Measurements from ENCODE around the gene GNG7. TPM values are rescaled to one million over a fixed set of nuclear protein-coding genes. Genes with fewer than 3 reads are reported as not detected.

Gene GNG7
- total RNA-seq, 1 experiment from 2014 or later: 1.1 TPM

DNA sequence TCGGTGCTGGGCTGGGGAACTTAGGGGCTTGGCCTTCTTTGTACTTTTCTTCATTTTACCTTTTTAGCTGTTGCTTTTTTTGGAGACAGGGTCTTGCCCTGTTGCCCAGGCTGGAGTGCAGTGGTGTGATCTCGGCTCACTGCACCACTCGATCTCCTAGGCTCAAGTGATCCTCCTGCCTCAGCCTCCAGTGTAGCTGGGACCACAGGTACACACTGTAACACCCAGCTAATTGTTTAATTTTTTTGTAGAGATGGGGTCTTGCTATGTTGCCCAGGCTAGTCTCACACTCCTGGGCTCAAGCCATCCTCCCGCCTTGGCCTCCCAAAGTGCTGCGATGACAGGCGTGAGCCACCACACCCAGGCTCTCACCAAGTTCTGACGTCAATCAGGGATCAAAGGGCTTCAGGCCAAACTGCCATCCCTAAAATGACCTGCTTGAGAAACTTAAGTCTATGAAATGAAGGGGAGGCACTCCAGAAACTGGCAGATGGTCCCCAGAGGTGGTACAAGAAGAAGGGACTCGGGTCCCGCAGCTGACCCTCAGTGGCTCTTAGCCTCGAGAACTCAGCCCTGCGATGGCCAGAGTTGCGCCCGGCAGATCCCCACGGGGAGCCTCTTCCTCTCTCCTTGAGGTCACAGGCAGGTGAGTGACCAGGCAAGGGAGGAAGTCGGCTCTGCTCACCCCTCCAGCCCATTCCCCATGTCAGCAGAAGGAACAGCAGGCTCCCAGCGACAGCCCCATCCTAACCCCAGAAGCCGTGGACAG lies 61.7 kb downstream of the GNG7 start:
- POLR2A ChIA-PET (ENCODE audit: unreplicated experiment): no interaction called here
- intact Hi-C loops (cut with micrococcal nuclease): no loop called here

DNA sequence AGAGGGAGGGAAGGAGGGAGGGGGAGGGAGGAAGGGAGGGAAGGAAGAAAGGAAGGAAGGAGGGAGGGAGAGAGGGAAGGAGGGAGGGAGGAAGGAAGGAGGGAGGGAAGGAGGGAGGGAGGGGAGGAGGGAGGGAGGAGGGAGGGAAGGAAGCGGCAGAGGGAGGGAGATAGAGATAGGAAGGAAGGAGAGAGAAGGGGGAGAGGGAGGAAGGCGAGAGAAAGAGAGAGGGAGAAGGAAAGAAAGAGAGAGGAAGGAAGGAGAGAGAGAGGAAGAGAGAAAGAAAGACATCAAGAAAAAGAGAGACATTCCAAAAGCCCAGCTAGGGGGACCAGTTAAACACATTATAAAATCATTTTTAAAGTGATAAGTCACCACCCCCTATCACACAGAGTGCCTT lies 62.5 kb downstream of the GNG7 start:
- Histone ChIP-seq H3K9me2 (replicated peaks; ENCODE audit: low read length) (no peaks in the 10 kb centered on the region), H3K9ac (ENCODE audit: low read length) (no peak overlapping the region), H3K27ac (ENCODE audit: low read length) (no peak overlapping the region), H3K36me3 (ENCODE audit: low read depth, low read length) (no peaks in the 10 kb centered on the region), H2AFZ (ENCODE audit: low read length) (no peak overlapping the region), H3K27me3 (ENCODE audit: low read length) (no peaks in the 10 kb centered on the region), H3K79me2 (ENCODE audit: low read length) (no peaks in the 10 kb centered on the region), H3K4me2 (ENCODE audit: low read length) (no peak overlapping the region), H3K4me1 (ENCODE audit: insufficient read depth, low read length) (peaks cover 5% of the 10 kb centered on the region; the same call in 1 of the 2 replicates), H3F3A (ENCODE audit: low read length, unreplicated experiment) (no peaks in the 10 kb centered on the region), H4K20me1 (ENCODE audit: low read length) (no peaks in the 10 kb centered on the region), H3K4me3 (ENCODE audit: low read length) (no peak overlapping the region), H3K9me3 (ENCODE audit: low read length) (no peaks in the 10 kb centered on the region)
- TF ChIP-seq CTCF (conservative IDR thresholded peaks at IDR 0.05; ENCODE audit: low read depth, low read length): no peak
- no peak for TF ChIP-seq EZH2phosphoT487 (IDR thresholded peaks at IDR 0.05; ENCODE audit: borderline replicate concordance, low read length)
- TF ChIP-seq EZH2 (IDR thresholded peaks at IDR 0.05; ENCODE audit: low read length, unreplicated experiment): no peak
- ChIA-PET CTCF (no interaction called here), POLR2A (ENCODE audit: unreplicated experiment) (no interaction called here)
- intact Hi-C loops (cut with micrococcal nuclease): no loop called here
- DNase-seq (no peak), ATAC-seq (no peak)
- BruUV-seq (replicated peaks): no TSS peak

More for the DNA sequence above, 61.7 kb downstream of the GNG7 start:
- Histone ChIP-seq H3F3A (ENCODE audit: low read length, unreplicated experiment) (no peaks in the 10 kb centered on the region), H3K4me2 (ENCODE audit: low read length) (no peak overlapping the region), H3K27me3 (ENCODE audit: low read length) (no peaks in the 10 kb centered on the region), H3K9ac (ENCODE audit: low read length) (no peak overlapping the region), H3K4me1 (ENCODE audit: insufficient read depth, low read length) (peaks cover 5% of the 10 kb centered on the region; the same call in 1 of the 2 replicates), H3K9me2 (replicated peaks; ENCODE audit: low read length) (no peaks in the 10 kb centered on the region), H4K20me1 (ENCODE audit: low read length) (no peaks in the 10 kb centered on the region), H3K79me2 (ENCODE audit: low read length) (no peaks in the 10 kb centered on the region), H2AFZ (ENCODE audit: low read length) (no peak overlapping the region), H3K27ac (ENCODE audit: low read length) (no peak overlapping the region), H3K36me3 (ENCODE audit: low read depth, low read length) (no peaks in the 10 kb centered on the region), H3K9me3 (ENCODE audit: low read length) (no peaks in the 10 kb centered on the region), H3K4me3 (ENCODE audit: low read length) (no peak overlapping the region)
- ATAC-seq (no peak), DNase-seq (no peak)
- CTCF ChIA-PET: no interaction called here
- TF ChIP-seq EZH2phosphoT487 (IDR thresholded peaks at IDR 0.05; ENCODE audit: borderline replicate concordance, low read length) (no peak), CTCF (conservative IDR thresholded peaks at IDR 0.05; ENCODE audit: low read depth, low read length) (no peak), EZH2 (IDR thresholded peaks at IDR 0.05; ENCODE audit: low read length, unreplicated experiment) (no peak)
- BruUV-seq (replicated peaks): no TSS peak

DNA sequence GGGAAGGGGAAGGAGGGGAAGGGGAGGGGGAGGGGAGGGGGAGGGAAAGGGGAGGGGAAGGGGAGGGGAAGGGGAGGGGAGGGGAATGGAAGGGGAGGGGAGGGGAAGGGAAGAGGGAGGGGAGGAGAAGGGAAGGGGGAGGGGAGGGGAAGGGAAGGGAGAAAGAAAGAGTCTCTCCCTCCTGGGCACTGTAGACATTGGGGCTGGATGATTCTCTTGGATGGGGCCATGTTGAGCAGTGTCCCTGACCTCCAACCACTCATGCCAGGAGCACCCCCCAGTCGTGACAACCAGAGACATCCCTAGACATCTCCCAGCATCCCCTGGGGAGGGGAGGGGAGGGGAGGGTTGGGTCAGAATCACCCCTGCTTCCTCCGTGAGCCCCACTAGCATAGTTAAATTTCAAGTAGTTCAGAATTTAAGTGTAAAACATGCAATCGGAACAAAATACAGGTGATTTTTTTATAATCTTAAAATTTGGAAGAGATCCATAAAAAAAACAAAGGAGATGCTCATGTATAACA lies 64.0 kb downstream of the GNG7 start:
- Histone ChIP-seq H3K9me2 (replicated peaks; ENCODE audit: low read length) (no peaks in the 10 kb centered on the region), H3K4me2 (ENCODE audit: low read length) (peak overlapping the region; percentile 74; the same call in 1 of the 2 replicates), H3F3A (ENCODE audit: low read length, unreplicated experiment) (no peaks in the 10 kb centered on the region), H3K27me3 (ENCODE audit: low read length) (no peaks in the 10 kb centered on the region), H2AFZ (ENCODE audit: low read length) (no peak overlapping the region), H4K20me1 (ENCODE audit: low read length) (no peaks in the 10 kb centered on the region), H3K36me3 (ENCODE audit: low read depth, low read length) (no peaks in the 10 kb centered on the region), H3K4me3 (ENCODE audit: low read length) (no peak overlapping the region), H3K79me2 (ENCODE audit: low read length) (no peaks in the 10 kb centered on the region), H3K9me3 (ENCODE audit: low read length) (no peaks in the 10 kb centered on the region), H3K27ac (ENCODE audit: low read length) (no peak overlapping the region), H3K9ac (ENCODE audit: low read length) (no peak overlapping the region), H3K4me1 (ENCODE audit: insufficient read depth, low read length) (peaks cover 8% of the 10 kb centered on the region)
- DNase-seq (no peak), ATAC-seq (no peak)
- intact Hi-C loops (cut with micrococcal nuclease): no loop called here
- BruUV-seq (replicated peaks): no TSS peak
- ChIA-PET POLR2A (ENCODE audit: unreplicated experiment) (no interaction called here), CTCF (no interaction called here)
- TF ChIP-seq CTCF (conservative IDR thresholded peaks at IDR 0.05; ENCODE audit: low read depth, low read length): no peak
- TF ChIP-seq EZH2 (IDR thresholded peaks at IDR 0.05; ENCODE audit: low read length, unreplicated experiment): no peak
- TF ChIP-seq EZH2phosphoT487 (IDR thresholded peaks at IDR 0.05; ENCODE audit: borderline replicate concordance, low read length): no peak
